Measurements from ENCODE around the gene KNTC1. TPM values are rescaled to one million over a fixed set of nuclear protein-coding genes. Genes with fewer than 3 reads are reported as not detected.
"Not testable (repeated sequence)": the region's sequence is repeated elsewhere in the genome, so short reads cannot be mapped to it uniquely, and the experiment has no call there.

Gene KNTC1
- total RNA-seq, 1 donor from 2014 or later, result 2.6 TPM

GRCh38 chr12:122537021-122537420, 10.0 kb downstream of the KNTC1 start:
- intact Hi-C loops (cut with DNase I), result no loop called here
- no peak for ATAC-seq

GRCh38 chr12:122538496-122538895, 11.4 kb downstream of the KNTC1 start:
- intact Hi-C loops (cut with DNase I), result no loop called here
- ATAC-seq (no peak), DNase-seq (ENCODE audit: missing footprints) (no peak)

More at GRCh38 chr12:122537021-122537420, 10.0 kb downstream of the KNTC1 start:
- DNase-seq (ENCODE audit: missing footprints), result no peak

GRCh38 chr12:122544537-122544936, 17.5 kb downstream of the KNTC1 start:
- ATAC-seq (no peak), DNase-seq (ENCODE audit: missing footprints) (no peak)
- intact Hi-C loops (cut with DNase I), result no loop called here

- DNase-seq (ENCODE audit: missing footprints) (no peak), ATAC-seq (no peak)
- intact Hi-C loops (cut with DNase I), result no loop called here
These were observed 18.8 kb downstream of the KNTC1 start for GRCh38 chr12:122545855-122546254.

- intact Hi-C loops (cut with DNase I), result no loop called here
- ATAC-seq (no peak), DNase-seq (ENCODE audit: missing footprints) (no peak)
These were observed 20.3 kb downstream of the KNTC1 start for GRCh38 chr12:122547330-122547729.

GRCh38 chr12:122558745-122559641, 31.9 kb downstream of the KNTC1 start:
- intact Hi-C loops (cut with DNase I), result no loop called here
- DNase-seq (ENCODE audit: missing footprints) (no peak), ATAC-seq (no peak)

- intact Hi-C loops (cut with DNase I), result no loop called here
- ATAC-seq, result no peak
- no peak for DNase-seq (ENCODE audit: missing footprints)
These were observed 33.1 kb downstream of the KNTC1 start for GRCh38 chr12:122560138-122560537.

GRCh38 chr12:122563361-122563760, 36.3 kb downstream of the KNTC1 start:
- ATAC-seq (no peak), DNase-seq (ENCODE audit: missing footprints) (no peak)
- intact Hi-C loops (cut with DNase I), result no loop called here

GRCh38 chr12:122566816-122567215, 39.8 kb downstream of the KNTC1 start:
- DNase-seq (ENCODE audit: missing footprints); ATAC-seq; intact Hi-C loops (cut with DNase I): not testable (repeated sequence)

- no peak for DNase-seq (ENCODE audit: missing footprints)
- intact Hi-C loops (cut with DNase I), result no loop called here
- no peak for ATAC-seq
These were observed 42.2 kb downstream of the KNTC1 start for GRCh38 chr12:122569288-122569687.

- intact Hi-C loops (cut with DNase I); DNase-seq (ENCODE audit: missing footprints); ATAC-seq: not testable (repeated sequence)
These were observed 43.0 kb downstream of the KNTC1 start for GRCh38 chr12:122570006-122570405.

GRCh38 chr12:122571821-122572220, 44.8 kb downstream of the KNTC1 start:
- intact Hi-C loops (cut with DNase I), result no loop called here
- no peak for DNase-seq (ENCODE audit: missing footprints)
- no peak for ATAC-seq

- DNase-seq (ENCODE audit: missing footprints); intact Hi-C loops (cut with DNase I); ATAC-seq: not testable (repeated sequence)
These were observed 56.2 kb downstream of the KNTC1 start for GRCh38 chr12:122583294-122583693.

GRCh38 chr12:122584177-122584863, 57.3 kb downstream of the KNTC1 start:
- intact Hi-C loops (cut with DNase I), result no loop called here
- no peak for DNase-seq (ENCODE audit: missing footprints)

GRCh38 chr12:122590990-122591389, 63.9 kb downstream of the KNTC1 start:
- no peak for ATAC-seq
- intact Hi-C loops (cut with DNase I), result no loop called here

More at GRCh38 chr12:122584177-122584863, 57.3 kb downstream of the KNTC1 start:
- ATAC-seq, result no peak

GRCh38 chr12:122591966-122592365, 64.9 kb downstream of the KNTC1 start:
- intact Hi-C loops (cut with DNase I); DNase-seq (ENCODE audit: missing footprints); ATAC-seq: not testable (repeated sequence)

More at GRCh38 chr12:122590990-122591389, 63.9 kb downstream of the KNTC1 start:
- DNase-seq (ENCODE audit: missing footprints), result no peak

GRCh38 chr12:122592543-122592942, 65.5 kb downstream of the KNTC1 start:
- ATAC-seq; intact Hi-C loops (cut with DNase I); DNase-seq (ENCODE audit: missing footprints): not testable (repeated sequence)

- intact Hi-C loops (cut with DNase I), result no loop called here
- DNase-seq (ENCODE audit: missing footprints) (no peak), ATAC-seq (no peak)
These were observed 66.9 kb downstream of the KNTC1 start for GRCh38 chr12:122593910-122594309.

- intact Hi-C loops (cut with DNase I), result no loop called here
- DNase-seq (ENCODE audit: missing footprints), result no peak
- ATAC-seq, result no peak
These were observed 69.8 kb downstream of the KNTC1 start for GRCh38 chr12:122596838-122597237.

- intact Hi-C loops (cut with DNase I), result no loop called here
- no peak for DNase-seq (ENCODE audit: missing footprints)
- ATAC-seq, result no peak
These were observed 75.4 kb downstream of the KNTC1 start for GRCh38 chr12:122602456-122602855.

Measured in Right ventricle myocardium inferior (tissue), 1 donor.